GM21423 (cell line): ENCODE data around the gene FEN1.

Experiments used
- ATAC-seq: cut with Tn5 transposase; IDR thresholded peaks from one replicate; pipeline ENCODE4 v1.9.1; 2021; ENCODE audit warnings: mild to moderate bottlenecking, moderate library complexity; ENCODE audit not compliant: unreplicated experiment

The FEN1 gene

GRCh38 chr11:61815790-61816735 lies 23.4 kb downstream of the FEN1 start:
- peak; percentile 21 for ATAC-seq

- peak; percentile 51 for ATAC-seq
Observed at GRCh38 chr11:61816736-61817455, 24.2 kb downstream of the FEN1 start, which contains the start of gene FADS1. FADS1 (minus strand) TSS chr11:61817003; CDS start chr11:61816929, 74 bp downstream.

- no peak for ATAC-seq
Observed at GRCh38 chr11:61817471-61818202, 24.9 kb downstream of the FEN1 start.

GRCh38 chr11:61820174-61820573 lies 27.5 kb downstream of the FEN1 start:
- no peak for ATAC-seq

GRCh38 chr11:61826930-61827570 lies 34.3 kb downstream of the FEN1 start:
- ATAC-seq, result no peak

GRCh38 chr11:61827571-61828378 lies 35.1 kb downstream of the FEN1 start, which contains the start of gene FADS2:
FADS2 (plus strand) TSS chr11:61828300; CDS start chr11:61828391, 91 bp downstream.
- ATAC-seq, result peak; percentile 74

- ATAC-seq, result no peak
Observed at GRCh38 chr11:61828379-61828628, 35.6 kb downstream of the FEN1 start.

GRCh38 chr11:61828629-61829407 lies 36.1 kb downstream of the FEN1 start:
- ATAC-seq, result peak; percentile 29

GRCh38 chr11:61829806-61830205 lies 37.1 kb downstream of the FEN1 start:
- ATAC-seq, result no peak

- no peak for ATAC-seq
Observed at GRCh38 chr11:61830237-61831105, 37.8 kb downstream of the FEN1 start.

GRCh38 chr11:61832207-61832606 lies 39.5 kb downstream of the FEN1 start:
- no peak for ATAC-seq

- ATAC-seq, result no peak
Observed at GRCh38 chr11:61832754-61833153, 40.0 kb downstream of the FEN1 start.

- no peak for ATAC-seq
Observed at GRCh38 chr11:61833471-61833870, 40.8 kb downstream of the FEN1 start.

GRCh38 chr11:61833926-61834277 lies 41.2 kb downstream of the FEN1 start:
- ATAC-seq, result no peak

GRCh38 chr11:61834278-61835048 lies 41.8 kb downstream of the FEN1 start:
- ATAC-seq, result peak; percentile 93

- no peak for ATAC-seq
Observed at GRCh38 chr11:61836193-61836592, 43.5 kb downstream of the FEN1 start.

- no peak for ATAC-seq
Observed at GRCh38 chr11:61837411-61838005, 44.8 kb downstream of the FEN1 start.
